Activated B cell treated with CpG ODN at 0.5 μM for 24 hours (primary cell): ENCODE data around the gene ISM1. TPM values are rescaled to one million over a fixed set of nuclear protein-coding genes. Genes with fewer than 3 reads are reported as not detected.

Experiments
- ATAC-seq: fragments of 200-7000 bp; cut with Tn5 transposase; one replicate; pipeline ENCODE4 v1.10.0; 2021; ENCODE audit warnings: low read depth, mild to moderate bottlenecking, moderate library complexity
- CTCF ChIA-PET: fragments of 350-600 bp; sonication (Branson Sonifier 250); formaldehyde crosslinking; loops from one replicate; lab custom pipeline; 2021; ENCODE audit warnings: antibody characterized with exemption; lab: Charles Lee
- POLR2A ChIA-PET: fragments of 350-600 bp; sonication (Branson Sonifier 250); formaldehyde crosslinking; loops from one replicate; lab custom pipeline; 2021; ENCODE audit warnings: antibody characterized with exemption; lab: Charles Lee
- DNase-seq: peaks from one replicate; pipeline ENCODE4 v3.0.0; 2022
- H3K27ac Mint-ChIP-seq: one replicate; pipeline ENCODE4 v1.8.0; 2020; ENCODE audit warnings: mixed read lengths
- H3K27me3 Mint-ChIP-seq: one replicate; pipeline ENCODE4 v1.8.0; 2021; ENCODE audit warnings: mixed read lengths
- H3K36me3 Mint-ChIP-seq: one replicate; pipeline ENCODE4 v1.8.0; 2021; ENCODE audit warnings: low read depth, mixed read lengths
- H3K4me1 Mint-ChIP-seq: one replicate; pipeline ENCODE4 v1.8.0; 2021; ENCODE audit warnings: mixed read lengths
- H3K4me3 Mint-ChIP-seq: one replicate; pipeline ENCODE4 v1.8.0; 2020; ENCODE audit warnings: mild to moderate bottlenecking, mixed read lengths
- H3K9me3 Mint-ChIP-seq: one replicate; pipeline ENCODE4 v1.8.0; 2020; ENCODE audit warnings: mixed read lengths
- intact Hi-C: fragments of 100-400 bp; cut with micrococcal nuclease; formaldehyde crosslinking; loops from one replicate; pipeline ENCODE4 v1.15.1; 2024
- total RNA-seq: library from RNA; stranded (reverse); gene quantifications from 2 replicates; pipeline ENCODE4 v1.2.3, GENCODE V29; 2022
- TF ChIP-seq, protein P1 (sequence below): fragments of 200-600 bp; IDR thresholded peaks from one replicate; pipeline ENCODE4 v1.8.0; 2022; ENCODE audit warnings: antibody characterized with exemption, mild to moderate bottlenecking

The ISM1 gene
- total RNA-seq, 1 donor from 2014 or later = not detected

DNA sequence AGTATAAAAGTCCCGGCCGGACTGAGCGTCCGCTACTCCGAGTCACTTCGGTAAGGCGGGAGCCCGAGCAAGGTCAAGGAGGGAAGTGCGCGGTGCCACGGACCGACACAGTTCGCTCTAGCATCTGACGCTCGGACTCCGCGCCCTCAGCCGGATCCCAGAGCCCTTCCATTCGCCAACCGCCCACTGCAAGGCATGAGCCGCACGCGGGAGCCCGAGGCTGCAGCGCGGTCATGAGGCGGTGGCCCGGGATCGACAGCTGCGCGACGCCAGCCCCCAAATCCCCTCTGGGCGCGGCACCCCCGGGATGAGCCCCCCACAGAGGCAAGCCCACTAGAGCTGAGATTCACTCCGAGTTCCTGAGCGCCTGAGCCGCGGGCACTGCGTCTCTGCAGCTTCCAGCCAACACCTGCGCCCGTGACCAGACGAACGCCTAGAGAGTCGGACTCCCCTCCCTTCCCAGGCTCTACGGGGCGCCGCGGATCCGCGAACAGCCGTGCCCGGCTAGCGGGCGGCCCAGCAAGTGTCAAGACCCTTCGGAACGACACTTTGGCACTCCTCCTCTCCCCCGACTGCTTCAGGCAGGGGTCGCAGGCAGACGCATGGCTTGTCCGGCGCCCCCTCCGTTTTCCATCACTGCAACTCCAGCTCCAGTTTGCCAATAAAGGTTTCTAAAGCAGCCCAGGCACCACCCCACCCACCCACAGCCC lies 725 bp upstream of the ISM1 start:
- peaks cover 62% of the 10 kb centered on the region for H3K27me3 Mint-ChIP-seq
- TF ChIP-seq, protein P1, sequence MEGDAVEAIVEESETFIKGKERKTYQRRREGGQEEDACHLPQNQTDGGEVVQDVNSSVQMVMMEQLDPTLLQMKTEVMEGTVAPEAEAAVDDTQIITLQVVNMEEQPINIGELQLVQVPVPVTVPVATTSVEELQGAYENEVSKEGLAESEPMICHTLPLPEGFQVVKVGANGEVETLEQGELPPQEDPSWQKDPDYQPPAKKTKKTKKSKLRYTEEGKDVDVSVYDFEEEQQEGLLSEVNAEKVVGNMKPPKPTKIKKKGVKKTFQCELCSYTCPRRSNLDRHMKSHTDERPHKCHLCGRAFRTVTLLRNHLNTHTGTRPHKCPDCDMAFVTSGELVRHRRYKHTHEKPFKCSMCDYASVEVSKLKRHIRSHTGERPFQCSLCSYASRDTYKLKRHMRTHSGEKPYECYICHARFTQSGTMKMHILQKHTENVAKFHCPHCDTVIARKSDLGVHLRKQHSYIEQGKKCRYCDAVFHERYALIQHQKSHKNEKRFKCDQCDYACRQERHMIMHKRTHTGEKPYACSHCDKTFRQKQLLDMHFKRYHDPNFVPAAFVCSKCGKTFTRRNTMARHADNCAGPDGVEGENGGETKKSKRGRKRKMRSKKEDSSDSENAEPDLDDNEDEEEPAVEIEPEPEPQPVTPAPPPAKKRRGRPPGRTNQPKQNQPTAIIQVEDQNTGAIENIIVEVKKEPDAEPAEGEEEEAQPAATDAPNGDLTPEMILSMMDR = no peak
- CTCF ChIA-PET = no interaction called here
- intact Hi-C loops = no loop called here
- POLR2A ChIA-PET = no interaction called here
- no peak overlapping the region for H3K4me3 Mint-ChIP-seq
- no peak for ATAC-seq
- H3K36me3 Mint-ChIP-seq = no peaks in the 10 kb centered on the region
- H3K4me1 Mint-ChIP-seq = peaks cover 12% of the 10 kb centered on the region
- DNase-seq = no peak
- H3K27ac Mint-ChIP-seq = no peak overlapping the region
- no peaks in the 10 kb centered on the region for H3K9me3 Mint-ChIP-seq

DNA sequence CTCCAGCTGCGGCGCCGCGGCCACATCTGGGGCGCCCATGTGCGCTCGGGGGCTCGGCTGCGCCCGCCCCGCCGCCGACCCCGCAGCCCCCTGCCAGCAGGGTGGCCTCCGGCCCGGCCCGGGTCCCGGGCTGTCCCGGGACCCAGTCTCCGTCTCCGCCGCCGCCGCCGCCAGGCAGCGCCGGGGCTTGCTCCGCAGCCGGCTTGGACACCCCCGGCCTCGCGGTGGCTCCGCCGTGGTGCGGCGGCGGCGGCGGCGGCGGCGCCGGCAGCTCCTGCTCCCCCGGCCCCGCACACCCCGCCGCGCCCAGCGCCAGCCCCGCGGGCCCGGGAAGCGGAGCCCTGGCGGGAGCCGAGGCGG lies 219 bp downstream of the ISM1 start:
- ATAC-seq = no peak
- Mint-ChIP-seq H3K27ac (no peak overlapping the region), H3K36me3 (no peaks in the 10 kb centered on the region), H3K27me3 (peaks cover 61% of the 10 kb centered on the region), H3K9me3 (no peaks in the 10 kb centered on the region), H3K4me1 (peaks cover 12% of the 10 kb centered on the region), H3K4me3 (no peak overlapping the region)
- intact Hi-C loops = no loop called here
- TF ChIP-seq, protein P1 = no peak
- DNase-seq = no peak
- CTCF ChIA-PET = no interaction called here
- POLR2A ChIA-PET = no interaction called here

DNA sequence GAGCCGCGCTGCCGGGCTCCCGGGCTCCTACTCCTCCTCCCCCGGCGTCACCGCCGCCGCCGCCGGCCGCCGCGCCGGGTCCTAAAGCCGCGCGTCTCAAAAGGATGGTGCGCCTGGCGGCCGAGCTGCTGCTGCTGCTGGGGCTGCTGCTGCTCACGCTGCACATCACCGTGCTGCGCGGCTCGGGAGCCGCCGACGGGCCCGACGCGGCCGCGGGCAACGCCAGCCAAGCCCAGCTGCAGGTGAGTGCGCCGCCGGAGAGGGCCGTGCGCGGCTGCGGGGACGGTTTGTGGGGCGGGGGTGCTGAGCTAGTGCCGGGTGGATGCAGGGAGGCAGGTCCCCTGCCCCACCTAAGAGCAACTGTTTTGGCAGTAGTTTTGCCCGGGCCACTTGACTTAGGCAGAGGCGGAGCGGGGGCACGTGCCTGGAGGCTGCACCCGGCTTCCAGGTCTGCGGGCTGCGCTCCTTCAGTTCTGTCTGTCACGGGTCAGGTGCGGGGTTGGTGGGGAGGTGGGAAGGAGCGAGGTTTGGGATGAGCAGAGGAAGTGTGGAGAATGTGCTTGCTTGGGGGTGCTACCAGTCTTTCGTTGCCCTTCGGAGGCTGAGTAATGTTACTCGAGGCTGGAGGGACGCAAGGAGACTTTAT lies 722 bp downstream of the ISM1 start:
- DNase-seq (no peak), ATAC-seq (no peak)
- TF ChIP-seq, protein P1 = no peak
- H3K9me3 Mint-ChIP-seq = peaks cover 3% of the 10 kb centered on the region
- H3K36me3 Mint-ChIP-seq = no peaks in the 10 kb centered on the region
- H3K27ac Mint-ChIP-seq = no peak overlapping the region
- H3K4me1 Mint-ChIP-seq = peaks cover 12% of the 10 kb centered on the region
- CTCF ChIA-PET = no interaction called here
- peaks cover 56% of the 10 kb centered on the region for H3K27me3 Mint-ChIP-seq
- peak overlapping the region; percentile 70 for H3K4me3 Mint-ChIP-seq
- intact Hi-C loops = no loop called here
- POLR2A ChIA-PET = no interaction called here

DNA sequence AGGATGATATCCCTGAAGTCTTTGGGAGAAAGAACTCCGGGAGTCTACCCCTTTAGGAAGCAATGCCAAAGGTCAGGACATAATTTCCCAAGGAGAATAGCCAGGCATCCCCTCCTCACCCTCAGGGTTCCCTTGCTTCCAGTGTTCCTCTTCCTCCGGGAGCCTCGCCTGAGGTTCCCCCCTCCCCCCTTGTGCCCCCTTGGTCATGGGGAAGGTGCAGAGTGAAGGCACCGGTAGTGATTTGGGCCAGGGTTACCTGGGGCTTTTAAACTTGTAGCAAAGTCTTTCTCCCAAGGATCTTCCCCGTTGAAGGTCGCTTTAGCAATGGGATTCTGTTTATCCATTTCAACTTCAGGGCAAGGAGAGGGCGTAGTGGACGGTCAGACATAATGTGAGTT lies 1.2 kb downstream of the ISM1 start:
- Mint-ChIP-seq H3K4me1 (peaks cover 12% of the 10 kb centered on the region), H3K27me3 (peaks cover 52% of the 10 kb centered on the region), H3K4me3 (peak overlapping the region; percentile 70), H3K36me3 (no peaks in the 10 kb centered on the region), H3K9me3 (peaks cover 3% of the 10 kb centered on the region), H3K27ac (no peak overlapping the region)
- CTCF ChIA-PET = no interaction called here
- POLR2A ChIA-PET = no interaction called here
- intact Hi-C loops = no loop called here
- DNase-seq = no peak
- no peak for ATAC-seq
- TF ChIP-seq, protein P1 = no peak

DNA sequence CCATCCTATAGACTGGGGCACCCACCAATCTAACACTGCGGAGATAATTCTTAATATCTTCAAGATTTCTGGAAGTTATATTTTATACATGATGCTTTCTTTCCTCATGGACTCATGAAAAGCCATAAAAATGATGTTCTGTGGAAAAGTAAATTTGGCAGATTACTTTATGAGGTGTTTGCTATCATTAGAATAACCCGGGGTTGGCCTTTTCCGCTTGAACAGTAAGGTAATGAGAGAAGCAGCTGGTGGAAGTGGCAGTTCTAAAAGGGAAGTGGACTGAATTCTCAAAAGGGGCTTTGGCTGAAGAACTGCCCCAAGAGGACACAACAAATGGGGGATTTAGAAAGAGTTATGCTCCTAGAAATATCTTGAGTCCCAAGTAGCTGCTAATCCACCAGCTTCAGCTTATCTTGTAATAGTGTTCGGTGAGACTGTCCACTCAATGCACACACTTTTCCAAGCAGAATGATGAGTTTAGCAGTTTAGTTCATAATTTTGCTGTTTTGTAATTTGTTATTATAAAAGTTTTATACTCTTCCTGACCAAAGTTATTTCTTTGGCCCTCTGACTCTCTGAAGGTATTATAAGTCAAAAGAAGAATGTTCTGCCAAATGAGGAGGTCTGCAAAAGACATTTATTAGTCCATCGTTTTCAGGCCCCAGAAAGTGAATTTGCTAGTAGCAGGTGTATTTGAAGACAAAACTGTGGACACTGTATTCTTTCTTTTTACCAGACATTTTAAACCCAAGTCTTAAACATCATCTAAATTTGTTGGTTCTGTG lies 2.9 kb downstream of the ISM1 start:
- intact Hi-C loops = no loop called here
- Mint-ChIP-seq H3K36me3 (no peaks in the 10 kb centered on the region), H3K9me3 (peaks cover 3% of the 10 kb centered on the region), H3K4me3 (no peak overlapping the region), H3K27ac (no peak overlapping the region), H3K4me1 (peaks cover 12% of the 10 kb centered on the region), H3K27me3 (peaks cover 36% of the 10 kb centered on the region)
- ATAC-seq (no peak), DNase-seq (no peak)
- POLR2A ChIA-PET = no interaction called here
- CTCF ChIA-PET = no interaction called here
- TF ChIP-seq, protein P1 = no peak
